ENCODE measurements around the gene MTUS2.

Gene MTUS2

GRCh38 chr13:29108068-29108786 lies 288.1 kb downstream of the MTUS2 start:
- DNase-seq (ENCODE audit: low read depth) = no peak

GRCh38 chr13:29109987-29110386 lies 289.8 kb downstream of the MTUS2 start:
- peak; percentile 35 for DNase-seq (ENCODE audit: low read depth)

GRCh38 chr13:29111446-29111845 lies 291.3 kb downstream of the MTUS2 start:
- DNase-seq (ENCODE audit: low read depth) = no peak

- DNase-seq (ENCODE audit: low read depth) = peak; percentile 39
Observed at GRCh38 chr13:29115842-29116241, 295.7 kb downstream of the MTUS2 start.

GRCh38 chr13:29117663-29118062 lies 297.5 kb downstream of the MTUS2 start:
- no peak for DNase-seq (ENCODE audit: low read depth)

- no peak for DNase-seq (ENCODE audit: low read depth)
Observed at GRCh38 chr13:29118471-29118870, 298.3 kb downstream of the MTUS2 start.

- DNase-seq (ENCODE audit: low read depth) = no peak
Observed at GRCh38 chr13:29125191-29125933, 305.2 kb downstream of the MTUS2 start.

GRCh38 chr13:29125934-29126424 lies 305.8 kb downstream of the MTUS2 start:
- no peak for DNase-seq (ENCODE audit: low read depth)

GRCh38 chr13:29129616-29130015 lies 309.5 kb downstream of the MTUS2 start:
- DNase-seq (ENCODE audit: low read depth) = no peak

GRCh38 chr13:29131159-29131558 lies 311.0 kb downstream of the MTUS2 start:
- DNase-seq (ENCODE audit: low read depth) = no peak

- no peak for DNase-seq (ENCODE audit: low read depth)
Observed at GRCh38 chr13:29131881-29132668, 311.9 kb downstream of the MTUS2 start.

GRCh38 chr13:29136341-29136740 lies 316.2 kb downstream of the MTUS2 start:
- DNase-seq (ENCODE audit: low read depth) = peak; percentile 70

- no peak for DNase-seq (ENCODE audit: low read depth)
Observed at GRCh38 chr13:29137016-29137415, 316.9 kb downstream of the MTUS2 start.

GRCh38 chr13:29137995-29138394 lies 317.9 kb downstream of the MTUS2 start:
- DNase-seq (ENCODE audit: low read depth) = no peak

GRCh38 chr13:29140277-29140676 lies 320.1 kb downstream of the MTUS2 start:
- peak; percentile 91 for DNase-seq (ENCODE audit: low read depth)

GRCh38 chr13:29143847-29144246 lies 323.7 kb downstream of the MTUS2 start:
- DNase-seq (ENCODE audit: low read depth) = no peak

GRCh38 chr13:29154390-29154789 lies 334.3 kb downstream of the MTUS2 start:
- no peak for DNase-seq (ENCODE audit: low read depth)

GRCh38 chr13:29156136-29156535 lies 336.0 kb downstream of the MTUS2 start:
- peak; percentile 59 for DNase-seq (ENCODE audit: low read depth)

- DNase-seq (ENCODE audit: low read depth) = no peak
Observed at GRCh38 chr13:29159871-29160270, 339.7 kb downstream of the MTUS2 start.

GRCh38 chr13:29160862-29161261 lies 340.7 kb downstream of the MTUS2 start:
- DNase-seq (ENCODE audit: low read depth) = no peak

- DNase-seq (ENCODE audit: low read depth) = no peak
Observed at GRCh38 chr13:29161676-29162075, 341.5 kb downstream of the MTUS2 start.

- peak; percentile 90 for DNase-seq (ENCODE audit: low read depth)
Observed at GRCh38 chr13:29162638-29163235, 342.6 kb downstream of the MTUS2 start.

All from ELR (cell line).